Stimulated activated CD4-positive, alpha-beta T cell treated with anti-CD3 and anti-CD28 coated beads, Interleukin-1b, Interleukin-23, amount 100 ng/mL, for 1 hour (primary cell): ENCODE results near the gene ABLIM2.
A peak's percentile ranks its signal among the peaks of the same experiment; 100 is the strongest.

Experiments used
- DNase-seq, 2 donors: peaks; one replicate each; pipeline ENCODE4 v3.0.0-alpha.2; 2020; ENCODE audit warnings: low read depth in 2 of 2

Gene ABLIM2

GRCh38 chr4:8119877-8120276 is 38.7 kb downstream of the ABLIM2 start:
- DNase-seq = no peak

- DNase-seq = no peak
These were observed 40.1 kb downstream of the ABLIM2 start for GRCh38 chr4:8118531-8118930.

- no peak for DNase-seq
These were observed 40.6 kb downstream of the ABLIM2 start for GRCh38 chr4:8118035-8118434.

- peak in 1 of 2 donors; percentile 2 for DNase-seq
These were observed 41.3 kb downstream of the ABLIM2 start for GRCh38 chr4:8117278-8117682.

GRCh38 chr4:8115916-8116315 is 42.7 kb downstream of the ABLIM2 start:
- no peak for DNase-seq

- no peak for DNase-seq
These were observed 43.5 kb downstream of the ABLIM2 start for GRCh38 chr4:8115203-8115520.

GRCh38 chr4:8114456-8115202 is 44.0 kb downstream of the ABLIM2 start:
- no peak for DNase-seq

- DNase-seq = no peak
These were observed 44.8 kb downstream of the ABLIM2 start for GRCh38 chr4:8113611-8114377.

- DNase-seq = no peak
These were observed 45.9 kb downstream of the ABLIM2 start for GRCh38 chr4:8112672-8113071.

- DNase-seq = no peak
These were observed 46.5 kb downstream of the ABLIM2 start for GRCh38 chr4:8112036-8112576.

GRCh38 chr4:8110071-8110986 is 48.3 kb downstream of the ABLIM2 start:
- no peak for DNase-seq

GRCh38 chr4:8109406-8110065 is 49.1 kb downstream of the ABLIM2 start:
- no peak for DNase-seq

- no peak for DNase-seq
These were observed 49.6 kb downstream of the ABLIM2 start for GRCh38 chr4:8108991-8109390.

GRCh38 chr4:8108261-8108660 is 50.4 kb downstream of the ABLIM2 start:
- no peak for DNase-seq

GRCh38 chr4:8107146-8107657 is 51.4 kb downstream of the ABLIM2 start:
- no peak for DNase-seq

- no peak for DNase-seq
These were observed 52.1 kb downstream of the ABLIM2 start for GRCh38 chr4:8106451-8107025.

- DNase-seq = no peak
These were observed 53.1 kb downstream of the ABLIM2 start for GRCh38 chr4:8105306-8106100.

- DNase-seq = no peak
These were observed 53.9 kb downstream of the ABLIM2 start for GRCh38 chr4:8104491-8105305.
